Astrocyte (in vitro differentiated cells and primary cell): ENCODE results near the gene CDH8. TPM values are rescaled to one million over a fixed set of nuclear protein-coding genes. Genes with fewer than 3 reads are reported as not detected.

Experiments
- DNase-seq: peaks from one replicate; pipeline ENCODE4 v3.0.0-alpha.2; 2010; ENCODE audit warnings: low read depth
- FAIRE-seq: peaks from 2 replicates; lab custom pipeline; 2011; peaks lifted over from hg19 to GRCh38; lab: Jason Lieb, UNC
- H2AFZ ChIP-seq: 2 replicates; pipeline ENCODE4 v1.6.0; 2012; ENCODE audit warnings: low read depth, low read length, inconsistent platforms
- H3K27ac ChIP-seq: 2 replicates; pipeline ENCODE4 v1.5.1; 2011; ENCODE audit warnings: low read depth, low read length, inconsistent platforms
- H3K27me3 ChIP-seq: 2 replicates; pipeline ENCODE4 v1.6.0; 2011; ENCODE audit warnings: low read length, inconsistent platforms; ENCODE audit not compliant: insufficient read depth
- H3K36me3 ChIP-seq: 2 replicates; pipeline ENCODE4 v1.5.1; 2011; ENCODE audit warnings: low read length, inconsistent platforms; ENCODE audit not compliant: insufficient read depth
- H3K4me1 ChIP-seq: 2 replicates; pipeline ENCODE4 v1.5.1; 2011; ENCODE audit warnings: low read length, inconsistent platforms; ENCODE audit not compliant: insufficient read depth
- H3K4me2 ChIP-seq: 2 replicates; pipeline ENCODE4 v1.6.0; 2012; ENCODE audit warnings: low read length, inconsistent platforms
- H3K4me3 ChIP-seq: 2 replicates; pipeline ENCODE4 v1.5.1; 2011; ENCODE audit warnings: low read depth, mild to moderate bottlenecking, low read length, inconsistent platforms; ENCODE audit not compliant: insufficient read depth
- H3K79me2 ChIP-seq: 2 replicates; pipeline ENCODE4 v1.6.0; 2012; ENCODE audit warnings: mild to moderate bottlenecking, low read length, inconsistent platforms; ENCODE audit not compliant: insufficient read depth
- H3K9ac ChIP-seq: 2 replicates; pipeline ENCODE4 v1.6.0; 2012; ENCODE audit warnings: mild to moderate bottlenecking, low read length, inconsistent platforms
- H3K9me3 ChIP-seq: 2 replicates; pipeline ENCODE4 v1.5.1; 2012; ENCODE audit warnings: low read depth, mild to moderate bottlenecking, low read length, inconsistent platforms; ENCODE audit not compliant: insufficient read depth
- H4K20me1 ChIP-seq: 2 replicates; pipeline ENCODE4 v1.6.0; 2012; ENCODE audit warnings: low read length, inconsistent platforms; ENCODE audit not compliant: insufficient read depth
- H3K27ac Mint-ChIP-seq: one replicate; pipeline ENCODE4 v1.8.0; 2021; ENCODE audit warnings: mild to moderate bottlenecking, mixed read lengths; ENCODE audit not compliant: unreplicated experiment
- H3K27me3 Mint-ChIP-seq: one replicate; pipeline ENCODE4 v1.8.0; 2021; ENCODE audit warnings: low read depth, mixed read lengths; ENCODE audit not compliant: unreplicated experiment
- H3K36me3 Mint-ChIP-seq: one replicate; pipeline ENCODE4 v1.8.0; 2021; ENCODE audit warnings: low read depth, mixed read lengths; ENCODE audit not compliant: unreplicated experiment
- H3K4me1 Mint-ChIP-seq: one replicate; pipeline ENCODE4 v1.8.0; 2021; ENCODE audit warnings: low read depth, mixed read lengths; ENCODE audit not compliant: unreplicated experiment
- H3K4me3 Mint-ChIP-seq: one replicate; pipeline ENCODE4 v1.8.0; 2021; ENCODE audit warnings: mild to moderate bottlenecking, moderate library complexity, mixed read lengths; ENCODE audit not compliant: unreplicated experiment
- H3K9me3 Mint-ChIP-seq: one replicate; pipeline ENCODE4 v1.8.0; 2021; ENCODE audit warnings: mild to moderate bottlenecking, mixed read lengths; ENCODE audit not compliant: unreplicated experiment
- EZH2 ChIP-seq: IDR thresholded peaks from 2 replicates; pipeline ENCODE4 v1.6.1; 2012; ENCODE audit warnings: mild to moderate bottlenecking, low read length, inconsistent platforms; ENCODE audit not compliant: insufficient read depth
- total RNA-seq: library from RNA; stranded (reverse); gene quantifications from 2 replicates; pipeline ENCODE4 v1.2.1, GENCODE V29; 2021
- TF ChIP-seq, protein P1 (sequence below): IDR thresholded peaks from 2 replicates; pipeline ENCODE4 v1.5.1; 2011; ENCODE audit warnings: low read depth, mild to moderate bottlenecking, inconsistent platforms, low read length, moderate library complexity; ENCODE audit not compliant: insufficient read depth

CDH8 gene
- total RNA-seq, 1 donor from 2014 or later: 17.5 TPM

DNA sequence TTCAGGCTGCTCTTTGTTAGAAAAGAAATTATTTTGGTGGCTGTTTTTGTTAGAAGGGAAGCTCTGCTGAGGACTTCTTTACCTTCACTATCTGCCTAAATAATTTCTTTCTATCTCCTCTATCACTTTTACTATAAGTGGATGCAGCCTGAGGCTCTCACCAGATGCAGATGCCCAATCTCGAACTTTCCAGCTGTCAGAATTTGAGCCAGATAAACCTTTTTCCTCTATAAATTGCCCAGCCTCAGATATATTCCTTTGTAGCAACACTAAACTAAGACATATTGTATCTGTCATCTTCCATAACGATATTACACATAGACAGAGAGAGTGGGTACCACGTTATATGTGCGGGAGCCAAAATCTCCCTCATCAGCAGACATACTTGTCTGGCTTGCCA is 15.7 kb upstream of the CDH8 start:
- Histone ChIP-seq H2AFZ (no peak overlapping the region), H3K4me1 (no peaks in the 10 kb centered on the region), H4K20me1 (no peaks in the 10 kb centered on the region), H3K4me2 (no peak overlapping the region), H3K27ac (no peak overlapping the region), H3K9ac (no peak overlapping the region), H3K9me3 (no peaks in the 10 kb centered on the region), H3K79me2 (no peaks in the 10 kb centered on the region), H3K27me3 (no peaks in the 10 kb centered on the region), H3K36me3 (no peaks in the 10 kb centered on the region), H3K4me3 (no peak overlapping the region)
- no peak for TF ChIP-seq EZH2
- TF ChIP-seq, protein P1, sequence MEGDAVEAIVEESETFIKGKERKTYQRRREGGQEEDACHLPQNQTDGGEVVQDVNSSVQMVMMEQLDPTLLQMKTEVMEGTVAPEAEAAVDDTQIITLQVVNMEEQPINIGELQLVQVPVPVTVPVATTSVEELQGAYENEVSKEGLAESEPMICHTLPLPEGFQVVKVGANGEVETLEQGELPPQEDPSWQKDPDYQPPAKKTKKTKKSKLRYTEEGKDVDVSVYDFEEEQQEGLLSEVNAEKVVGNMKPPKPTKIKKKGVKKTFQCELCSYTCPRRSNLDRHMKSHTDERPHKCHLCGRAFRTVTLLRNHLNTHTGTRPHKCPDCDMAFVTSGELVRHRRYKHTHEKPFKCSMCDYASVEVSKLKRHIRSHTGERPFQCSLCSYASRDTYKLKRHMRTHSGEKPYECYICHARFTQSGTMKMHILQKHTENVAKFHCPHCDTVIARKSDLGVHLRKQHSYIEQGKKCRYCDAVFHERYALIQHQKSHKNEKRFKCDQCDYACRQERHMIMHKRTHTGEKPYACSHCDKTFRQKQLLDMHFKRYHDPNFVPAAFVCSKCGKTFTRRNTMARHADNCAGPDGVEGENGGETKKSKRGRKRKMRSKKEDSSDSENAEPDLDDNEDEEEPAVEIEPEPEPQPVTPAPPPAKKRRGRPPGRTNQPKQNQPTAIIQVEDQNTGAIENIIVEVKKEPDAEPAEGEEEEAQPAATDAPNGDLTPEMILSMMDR: no peak
- H3K4me3 Mint-ChIP-seq: no peak overlapping the region
- H3K9me3 Mint-ChIP-seq: no peaks in the 10 kb centered on the region
- no peak overlapping the region for H3K27ac Mint-ChIP-seq
- peaks cover 5% of the 10 kb centered on the region for H3K27me3 Mint-ChIP-seq
- no peaks in the 10 kb centered on the region for H3K4me1 Mint-ChIP-seq
- H3K36me3 Mint-ChIP-seq: no peaks in the 10 kb centered on the region
- no peak for DNase-seq
- no peak for FAIRE-seq

DNA sequence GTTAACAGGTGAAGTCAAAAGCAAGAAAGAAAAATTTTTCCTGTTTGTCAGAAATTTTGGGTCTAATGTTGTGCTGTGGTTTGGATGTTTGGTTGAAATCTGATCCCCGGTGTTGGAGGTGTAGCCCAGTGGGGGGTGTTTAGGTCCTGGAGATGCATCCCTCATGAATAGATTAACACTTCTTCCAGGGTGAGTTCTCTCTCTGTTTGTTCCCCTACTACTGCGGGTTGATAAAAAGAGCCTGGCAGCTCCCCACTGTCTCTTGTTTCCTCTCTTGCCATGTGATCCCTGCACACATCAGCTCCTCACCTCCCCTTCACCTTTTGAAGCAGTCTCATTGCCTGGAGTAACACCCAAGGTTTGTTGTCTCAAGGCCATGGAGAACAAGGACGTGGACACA is 14.6 kb upstream of the CDH8 start:
- H3K27ac Mint-ChIP-seq: no peak overlapping the region
- H3K27me3 Mint-ChIP-seq: peaks cover 5% of the 10 kb centered on the region
- H3K4me3 ChIP-seq: no peak overlapping the region
- H3K4me1 Mint-ChIP-seq: no peaks in the 10 kb centered on the region
- no peaks in the 10 kb centered on the region for H3K4me1 ChIP-seq
- no peaks in the 10 kb centered on the region for H3K9me3 Mint-ChIP-seq
- no peaks in the 10 kb centered on the region for H3K36me3 ChIP-seq
- H4K20me1 ChIP-seq: no peaks in the 10 kb centered on the region
- H3K9me3 ChIP-seq: no peaks in the 10 kb centered on the region
- FAIRE-seq: no peak
- no peaks in the 10 kb centered on the region for H3K79me2 ChIP-seq
- no peak overlapping the region for H3K4me3 Mint-ChIP-seq
- H3K36me3 Mint-ChIP-seq: no peaks in the 10 kb centered on the region
- no peak for TF ChIP-seq EZH2
- TF ChIP-seq, protein P1: no peak
- H3K9ac ChIP-seq: no peak overlapping the region
- DNase-seq: no peak
- H3K27me3 ChIP-seq: no peaks in the 10 kb centered on the region
- H2AFZ ChIP-seq: no peak overlapping the region
- H3K4me2 ChIP-seq: no peak overlapping the region
- H3K27ac ChIP-seq: no peak overlapping the region

DNA sequence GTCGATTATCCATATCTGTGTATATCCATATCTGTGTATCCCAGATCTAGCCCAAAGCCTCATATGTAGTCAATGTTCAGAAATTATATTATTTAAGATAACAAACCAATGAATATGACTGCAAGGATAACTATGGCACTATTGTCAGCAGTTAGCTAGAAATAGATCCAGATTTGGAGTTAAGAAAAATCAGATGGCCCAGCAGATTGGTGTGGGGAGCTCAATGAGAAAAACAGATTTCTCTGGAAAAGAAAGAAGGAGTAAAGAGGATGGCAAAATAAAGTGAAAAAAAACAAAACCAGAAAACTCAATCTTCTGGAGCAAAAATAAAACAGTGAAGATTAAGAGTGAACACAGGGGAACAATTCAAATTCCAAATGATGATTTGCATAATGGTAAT is 10.6 kb upstream of the CDH8 start:
- no peaks in the 10 kb centered on the region for H4K20me1 ChIP-seq
- no peaks in the 10 kb centered on the region for H3K9me3 ChIP-seq
- Mint-ChIP-seq H3K36me3 (no peaks in the 10 kb centered on the region), H3K27ac (no peak overlapping the region), H3K4me1 (no peaks in the 10 kb centered on the region), H3K4me3 (no peak overlapping the region), H3K27me3 (no peaks in the 10 kb centered on the region), H3K9me3 (no peaks in the 10 kb centered on the region)
- no peak for FAIRE-seq
- no peak overlapping the region for H2AFZ ChIP-seq
- DNase-seq: no peak
- H3K27ac ChIP-seq: no peak overlapping the region
- no peak overlapping the region for H3K9ac ChIP-seq
- H3K4me2 ChIP-seq: no peak overlapping the region
- no peaks in the 10 kb centered on the region for H3K4me1 ChIP-seq
- H3K36me3 ChIP-seq: no peaks in the 10 kb centered on the region
- TF ChIP-seq, protein P1: no peak
- TF ChIP-seq EZH2: no peak
- no peak overlapping the region for H3K4me3 ChIP-seq
- H3K27me3 ChIP-seq: no peaks in the 10 kb centered on the region
- H3K79me2 ChIP-seq: no peaks in the 10 kb centered on the region
